ENCODE results near the gene TRPV2. TPM values are rescaled to one million over a fixed set of nuclear protein-coding genes. Genes with fewer than 3 reads are reported as not detected.

Gene TRPV2
- total and polyA plus RNA-seq, 12 donors = 4.6 to 25.4 (median 9.1) TPM

- Histone ChIP-seq H3K36me3 (peaks cover 0 to 56% (median 6%) of the 10 kb centered on the region in 9 donors), H3K27ac (peak overlapping the region in 5 of 10 donors; percentile 26 to 97 (median 64)), H3K4me1 (peaks cover 0 to 54% (median 31%) of the 10 kb centered on the region in 9 donors), H3K27me3 (no peaks in the 10 kb centered on the region), H3K4me3 (no peak overlapping the region), H3K9me3 (no peaks in the 10 kb centered on the region)
- 66 to 70% methylated on average over 7 of the region's 7 CpGs for WGBS, 2 donors
- intact Hi-C loops (cut with DNase I) = loop anchor here in 2 of 10 donors (2.0 to 10.0 kb wide), 3 partner anchors 33 to 53 kb away; partner anchors contain the start of gene UBB (in 1 of the 2)
- ATAC-seq = peak in 1 of 8 donors; percentile 32
- DNase-seq = no peak
- TF ChIP-seq CTCF (IDR thresholded peaks at IDR 0.05) = no peak
Observed at GRCh38 chr17:16417896-16418684, 2.7 kb downstream of the TRPV2 start.

GRCh38 chr17:16418685-16419068 lies 3.3 kb downstream of the TRPV2 start:
- intact Hi-C loops (cut with DNase I) = loop anchor here in 2 of 10 donors (5.0 to 10.0 kb wide), 2 partner anchors 36 to 54 kb away; partner anchors contain the start of gene UBB (in 1 of the 2)
- peak overlapping the region in 4 of 10 donors; percentile 12 to 97 (median 42) for H3K27ac ChIP-seq
- peaks cover 0 to 54% (median 31%) of the 10 kb centered on the region in 9 donors for H3K4me1 ChIP-seq
- no peaks in the 10 kb centered on the region for H3K27me3 ChIP-seq
- peaks cover 0 to 62% (median 6%) of the 10 kb centered on the region in 9 donors for H3K36me3 ChIP-seq
- no peak for TF ChIP-seq CTCF (IDR thresholded peaks at IDR 0.05)
- ATAC-seq = no peak
- no peak for DNase-seq
- 44 to 88% methylated on average over 2 of the region's 2 CpGs for WGBS, 2 donors
- no peak overlapping the region for H3K4me3 ChIP-seq
- no peaks in the 10 kb centered on the region for H3K9me3 ChIP-seq

- no peak overlapping the region for H3K4me3 ChIP-seq
- H3K4me1 ChIP-seq = peaks cover 0 to 54% (median 31%) of the 10 kb centered on the region in 9 donors
- H3K27ac ChIP-seq = peak overlapping the region in 5 of 10 donors; percentile 12 to 97 (median 21)
- 77 to 84% methylated on average over 8 of the region's 8 CpGs for WGBS, 2 donors
- no peaks in the 10 kb centered on the region for H3K9me3 ChIP-seq
- no peak for TF ChIP-seq CTCF (IDR thresholded peaks at IDR 0.05)
- no peak for DNase-seq
- H3K27me3 ChIP-seq = no peaks in the 10 kb centered on the region
- peaks cover 0 to 68% (median 6%) of the 10 kb centered on the region in 9 donors for H3K36me3 ChIP-seq
- ATAC-seq = no peak
- intact Hi-C loops (cut with DNase I) = loop anchor here in 2 of 10 donors (5.0 to 10.0 kb wide), 2 partner anchors 37 to 54 kb away; partner anchors contain the start of gene UBB (in 1 of the 2)
Observed at GRCh38 chr17:16419074-16419928, 3.9 kb downstream of the TRPV2 start.

- 82 to 95% methylated on average over 10 of the region's 10 CpGs for WGBS, 2 donors
- ATAC-seq (no peak), DNase-seq (no peak)
- Histone ChIP-seq H3K36me3 (peaks cover 0 to 74% (median 6%) of the 10 kb centered on the region in 9 donors), H3K27ac (peak overlapping the region in 3 of 10 donors; percentile 9 to 97 (median 19)), H3K9me3 (no peaks in the 10 kb centered on the region), H3K27me3 (no peaks in the 10 kb centered on the region), H3K4me3 (no peak overlapping the region), H3K4me1 (peaks cover 0 to 50% (median 31%) of the 10 kb centered on the region in 9 donors)
- no peak for TF ChIP-seq CTCF (IDR thresholded peaks at IDR 0.05)
- intact Hi-C loops (cut with DNase I) = loop anchor here in 2 of 10 donors (5.0 to 10.0 kb wide), 2 partner anchors 38 to 55 kb away; partner anchors contain the start of gene UBB (in 1 of the 2)
Observed at GRCh38 chr17:16419929-16420271, 4.5 kb downstream of the TRPV2 start.
